Activated T-cell treated with anti-CD3 and anti-CD28 coated beads, Interleukin-2, amount 50 U/mL, for 24 hours (primary cell): Measurements from ENCODE around the gene PHACTR3.

Experiments
- DNase-seq: peaks from one replicate; pipeline ENCODE4 v3.0.0-alpha.2; 2020
- H3K27ac Mint-ChIP-seq: 2 replicates; pipeline ENCODE4 v1.8.0; 2020; ENCODE audit warnings: mild to moderate bottlenecking, mixed read lengths
- H3K27me3 Mint-ChIP-seq: 2 replicates; pipeline ENCODE4 v1.8.0; 2020; ENCODE audit warnings: mixed read lengths
- H3K36me3 Mint-ChIP-seq: 2 replicates; pipeline ENCODE4 v1.8.0; 2020; ENCODE audit warnings: low read depth, mixed read lengths
- H3K4me1 Mint-ChIP-seq: 2 replicates; pipeline ENCODE4 v1.8.0; 2020; ENCODE audit warnings: low read depth, mixed read lengths
- H3K4me3 Mint-ChIP-seq: 2 replicates; pipeline ENCODE4 v1.8.0; 2020; ENCODE audit warnings: mild to moderate bottlenecking, moderate library complexity, mixed read lengths
- H3K9me3 Mint-ChIP-seq: 2 replicates; pipeline ENCODE4 v1.8.0; 2020; ENCODE audit warnings: mixed read lengths

PHACTR3 gene

DNA sequence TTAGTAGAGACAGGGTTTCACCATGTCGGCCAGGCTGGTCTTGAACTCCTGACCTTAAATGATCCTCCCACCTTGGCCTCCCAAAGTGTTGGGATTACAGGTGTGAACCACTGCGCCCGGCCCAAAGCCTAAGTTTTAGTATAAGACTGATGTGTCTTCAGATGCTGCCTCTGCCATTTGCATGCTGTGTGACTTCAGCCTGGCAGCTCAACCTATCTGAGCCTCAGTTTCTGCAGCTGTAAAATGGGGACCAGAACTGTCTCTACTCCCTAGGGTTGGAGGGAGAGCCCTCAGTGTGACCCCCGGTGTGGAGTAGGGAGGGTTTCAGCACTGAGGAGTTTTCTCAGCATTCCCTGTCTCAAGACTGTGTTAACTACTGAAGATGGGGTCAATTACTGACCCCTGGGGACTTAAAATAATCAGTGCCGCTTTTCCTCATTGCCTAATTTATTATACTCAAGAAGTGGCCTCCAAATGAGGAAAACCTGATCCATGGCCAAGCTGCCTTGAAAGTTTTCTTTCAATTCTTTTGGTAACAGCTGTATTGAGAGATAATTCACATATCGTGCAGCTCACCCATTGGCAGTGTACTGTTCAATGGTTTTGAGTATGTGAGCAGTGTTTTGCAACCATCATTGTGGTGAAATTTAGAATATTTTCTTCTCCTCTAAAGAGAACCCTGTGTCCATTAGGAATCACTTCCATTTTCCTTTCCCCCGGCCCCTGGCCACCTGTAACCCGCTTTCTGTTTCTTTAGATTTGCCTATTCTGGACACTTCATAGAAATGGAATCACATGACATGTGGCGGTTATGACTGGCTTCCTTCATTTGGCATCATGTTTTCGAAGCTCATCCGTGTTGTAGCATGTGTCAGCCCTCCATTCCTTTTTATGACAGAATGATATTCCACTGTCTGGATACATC is 64.8 kb downstream of the PHACTR3 start:
- Mint-ChIP-seq H3K9me3 (no peaks in the 10 kb centered on the region), H3K4me1 (no peaks in the 10 kb centered on the region), H3K36me3 (no peaks in the 10 kb centered on the region), H3K4me3 (no peak overlapping the region), H3K27me3 (peaks cover 10% of the 10 kb centered on the region), H3K27ac (no peak overlapping the region)
- DNase-seq = no peak

DNA sequence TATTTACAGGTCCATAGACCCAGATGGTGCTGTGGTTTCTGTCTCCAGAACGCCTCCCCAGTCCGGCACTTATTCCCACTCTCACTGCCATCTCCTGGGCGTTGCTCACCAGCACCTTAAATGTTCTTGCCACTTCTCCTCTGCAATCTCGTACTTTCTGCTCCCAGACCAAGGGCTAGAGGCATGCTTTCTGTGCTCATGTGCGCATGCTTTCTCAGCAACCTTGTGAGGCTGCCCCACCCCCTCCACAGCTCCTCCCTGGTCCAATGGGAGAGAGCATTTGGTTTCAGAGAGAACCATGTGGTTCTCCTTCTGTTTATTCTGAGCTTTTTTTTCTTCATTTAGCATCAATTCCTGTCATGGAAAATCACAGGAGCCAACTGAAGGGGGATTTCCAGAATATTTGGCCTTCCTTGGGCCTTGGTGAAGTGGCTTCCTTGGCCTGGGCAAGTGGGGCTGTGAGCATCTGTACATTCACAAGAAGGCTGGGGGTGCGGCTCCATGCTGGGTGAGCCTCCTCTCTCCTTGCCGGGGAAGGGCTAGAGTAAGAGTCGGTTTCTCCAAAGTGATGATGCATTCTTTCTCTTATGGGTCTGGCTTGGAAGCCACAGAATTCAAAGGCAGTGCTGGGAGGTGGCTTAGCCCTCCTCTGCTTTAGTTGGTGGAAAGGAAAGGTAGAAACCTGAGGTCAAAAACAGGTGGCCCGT is 66.6 kb downstream of the PHACTR3 start:
- Mint-ChIP-seq H3K4me1 (no peaks in the 10 kb centered on the region), H3K9me3 (no peaks in the 10 kb centered on the region), H3K27me3 (peaks cover 7% of the 10 kb centered on the region), H3K36me3 (no peaks in the 10 kb centered on the region), H3K4me3 (no peak overlapping the region), H3K27ac (no peak overlapping the region)
- no peak for DNase-seq

DNA sequence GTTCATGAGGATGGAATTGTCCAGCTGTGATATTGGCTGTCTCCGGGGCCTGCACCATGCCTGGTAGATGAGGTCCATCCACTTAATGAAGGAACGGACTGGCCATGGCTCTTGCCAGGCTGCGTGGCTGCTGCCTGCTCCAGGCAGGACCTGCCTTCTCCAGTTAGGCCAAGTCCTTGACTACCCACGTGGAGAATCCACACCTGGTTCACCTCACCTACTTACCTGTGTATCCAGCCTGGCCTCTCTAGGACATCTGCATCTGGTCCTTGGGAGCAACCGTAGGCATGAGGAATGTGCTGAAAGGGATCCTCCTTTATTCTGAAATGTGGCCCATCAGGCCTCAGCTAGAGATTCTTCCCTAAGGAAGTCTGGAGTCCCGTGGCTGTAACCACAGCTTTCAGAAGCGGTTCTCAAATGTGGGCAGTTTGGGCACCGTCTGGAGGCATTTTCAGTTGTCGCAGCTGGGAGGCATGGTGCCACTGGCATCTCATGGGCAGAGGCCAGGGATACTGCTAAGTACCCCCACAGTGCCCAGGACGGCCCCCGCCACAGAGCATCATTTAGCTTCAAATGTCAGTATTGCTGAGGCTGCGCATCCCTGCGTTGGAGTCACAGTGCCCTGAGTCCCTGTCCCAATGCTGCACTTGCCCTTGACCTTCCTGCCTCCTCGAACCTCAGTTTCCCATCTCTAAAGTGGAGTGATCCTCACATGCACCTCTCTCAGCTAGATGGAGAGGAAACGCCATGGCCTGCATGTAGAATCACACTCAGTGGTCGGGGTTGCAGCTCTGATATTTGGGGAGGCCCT is 67.5 kb downstream of the PHACTR3 start:
- Mint-ChIP-seq H3K4me3 (no peak overlapping the region), H3K27ac (no peak overlapping the region), H3K27me3 (peaks cover 12% of the 10 kb centered on the region), H3K9me3 (no peaks in the 10 kb centered on the region), H3K36me3 (no peaks in the 10 kb centered on the region), H3K4me1 (no peaks in the 10 kb centered on the region)
- no peak for DNase-seq

DNA sequence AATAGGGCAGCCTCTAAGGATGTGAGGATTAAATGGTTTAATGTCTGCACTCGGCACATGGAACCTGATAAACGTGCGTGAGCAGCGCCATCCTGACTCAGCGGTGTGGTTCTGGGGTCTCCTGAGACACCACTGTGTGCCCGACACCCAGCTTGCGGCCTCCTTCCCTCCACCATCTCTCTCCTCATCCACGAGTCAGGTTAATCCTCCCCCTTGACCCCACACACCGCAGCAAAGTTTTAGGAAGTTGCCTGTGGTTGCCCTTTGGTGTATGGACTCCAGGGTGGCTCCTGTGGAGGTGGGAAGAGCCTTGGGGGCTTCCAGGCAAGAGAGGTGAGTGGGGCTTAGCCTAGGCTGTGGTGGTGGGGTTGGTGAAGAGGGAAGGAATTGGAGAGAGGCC is 68.2 kb downstream of the PHACTR3 start:
- H3K4me3 Mint-ChIP-seq = no peak overlapping the region
- DNase-seq = no peak
- no peak overlapping the region for H3K27ac Mint-ChIP-seq
- peaks cover 20% of the 10 kb centered on the region for H3K27me3 Mint-ChIP-seq
- H3K9me3 Mint-ChIP-seq = no peaks in the 10 kb centered on the region
- H3K36me3 Mint-ChIP-seq = no peaks in the 10 kb centered on the region
- H3K4me1 Mint-ChIP-seq = no peaks in the 10 kb centered on the region

DNA sequence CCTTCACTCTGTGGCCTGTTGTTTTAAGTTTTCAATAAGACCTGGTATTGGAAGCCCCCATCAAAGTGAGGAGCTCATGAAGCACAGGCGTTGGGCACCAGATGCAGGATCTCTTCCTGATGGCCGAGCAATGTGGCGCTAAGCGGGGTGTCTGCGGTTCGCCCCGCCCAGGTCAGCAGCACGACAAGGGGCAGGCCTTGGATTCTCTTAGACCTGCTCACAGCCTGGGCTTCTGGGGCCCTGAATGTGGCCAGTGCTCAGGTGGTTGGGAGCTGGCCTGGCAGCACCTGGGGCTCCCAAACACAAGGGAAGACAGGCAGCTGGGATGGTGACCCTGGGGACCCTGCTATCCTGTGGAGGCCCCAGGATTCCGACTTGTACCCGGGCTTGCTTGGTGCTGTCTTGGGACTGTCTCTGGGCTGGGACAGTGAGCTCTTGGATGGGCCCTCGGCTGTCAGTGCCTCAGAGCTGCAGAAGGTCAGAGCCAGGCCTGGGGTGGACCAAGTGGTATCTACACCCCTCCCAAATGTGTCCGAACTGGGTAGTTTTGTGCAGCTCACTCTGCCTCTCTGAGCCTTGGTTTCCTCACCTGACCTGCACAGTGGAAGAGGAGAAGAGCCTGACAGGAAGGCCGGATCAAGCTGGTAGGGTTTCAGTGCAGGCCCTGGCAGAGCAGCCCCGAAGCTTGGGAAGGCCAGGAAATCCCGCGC is 69.1 kb downstream of the PHACTR3 start:
- Mint-ChIP-seq H3K36me3 (no peaks in the 10 kb centered on the region), H3K27me3 (peaks cover 24% of the 10 kb centered on the region), H3K4me3 (no peak overlapping the region), H3K27ac (no peak overlapping the region), H3K9me3 (no peaks in the 10 kb centered on the region), H3K4me1 (no peaks in the 10 kb centered on the region)
- no peak for DNase-seq

DNA sequence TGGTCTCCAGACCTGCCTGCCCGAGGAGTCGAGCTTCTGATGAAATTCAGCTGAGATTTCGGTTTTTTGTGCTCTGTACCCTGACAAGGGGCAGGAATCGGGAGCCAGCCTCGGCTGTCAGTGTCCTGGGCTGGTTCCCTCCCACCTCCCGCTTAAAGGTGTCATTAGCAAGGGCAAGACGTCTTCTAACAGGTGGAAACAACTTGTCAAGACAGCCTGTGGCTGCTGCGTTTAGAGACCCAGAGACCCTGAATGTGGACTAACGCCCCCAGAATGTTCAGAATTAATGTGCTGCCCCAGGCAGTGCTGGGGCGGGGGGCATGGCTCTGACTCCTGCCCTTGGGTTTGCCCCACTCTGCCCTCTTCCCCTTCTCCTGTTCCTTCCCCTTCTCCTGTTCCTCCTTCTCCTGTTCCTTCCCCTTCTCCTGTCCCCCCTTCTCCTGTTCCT is 69.7 kb downstream of the PHACTR3 start:
- Mint-ChIP-seq H3K27ac (no peak overlapping the region), H3K27me3 (peaks cover 24% of the 10 kb centered on the region), H3K9me3 (no peaks in the 10 kb centered on the region), H3K4me3 (no peak overlapping the region), H3K36me3 (no peaks in the 10 kb centered on the region), H3K4me1 (no peaks in the 10 kb centered on the region)
- DNase-seq = no peak

DNA sequence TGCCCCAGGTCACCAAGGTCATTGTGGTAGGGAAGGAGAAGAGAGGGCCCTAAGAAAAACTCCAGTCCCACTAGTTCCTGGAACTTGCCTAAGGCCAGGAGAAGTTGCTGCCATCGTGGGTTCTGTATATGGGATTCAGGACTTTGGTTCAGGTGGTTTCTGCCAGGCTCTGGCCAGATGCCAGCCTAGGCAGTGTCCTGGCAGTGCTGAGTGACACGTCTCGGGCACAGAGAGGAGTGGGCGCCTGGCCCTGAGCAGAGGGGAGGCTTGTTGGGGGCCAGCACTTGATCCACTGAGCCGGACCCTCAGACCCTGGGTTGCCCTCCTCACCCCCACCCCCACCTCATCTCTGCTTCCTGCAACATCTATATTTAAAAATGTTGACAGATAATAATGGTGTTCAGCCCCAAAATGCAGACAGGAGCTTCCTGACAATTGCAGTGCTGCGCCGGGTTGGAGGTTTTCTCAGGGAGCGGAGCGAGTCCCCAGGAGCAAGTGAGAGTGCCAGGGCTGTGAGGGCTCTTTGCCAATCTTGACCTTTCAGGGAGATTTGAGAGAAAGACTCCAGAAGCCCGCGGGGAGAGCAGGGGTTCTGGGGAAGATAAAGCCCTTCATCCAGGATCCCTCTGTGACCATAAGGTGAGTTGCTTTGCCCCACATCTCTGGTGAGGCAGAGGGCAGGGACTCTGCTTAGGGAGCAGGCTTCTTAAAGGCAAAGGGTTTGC is 71.9 kb downstream of the PHACTR3 start:
- peaks cover 27% of the 10 kb centered on the region for H3K27me3 Mint-ChIP-seq
- H3K27ac Mint-ChIP-seq = no peak overlapping the region
- H3K9me3 Mint-ChIP-seq = no peaks in the 10 kb centered on the region
- no peak for DNase-seq
- no peak overlapping the region for H3K4me3 Mint-ChIP-seq
- no peaks in the 10 kb centered on the region for H3K4me1 Mint-ChIP-seq
- H3K36me3 Mint-ChIP-seq = no peaks in the 10 kb centered on the region

DNA sequence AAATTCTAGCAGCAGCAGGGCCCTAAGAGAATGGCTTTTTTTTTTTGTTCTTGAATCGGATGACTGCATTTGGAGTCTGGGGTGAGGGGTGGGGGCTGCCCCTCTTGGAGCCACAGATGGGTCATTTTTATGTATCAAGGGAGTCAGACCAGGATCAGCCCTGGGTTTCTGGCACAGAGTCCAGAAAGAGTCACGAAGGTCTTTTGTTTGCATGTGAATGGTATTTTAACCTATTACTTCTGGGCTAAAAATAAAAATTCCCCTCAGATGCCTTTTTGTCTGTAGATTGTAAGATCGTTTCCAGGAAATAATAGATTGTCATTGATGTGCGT is 72.5 kb downstream of the PHACTR3 start:
- Mint-ChIP-seq H3K27me3 (peaks cover 27% of the 10 kb centered on the region), H3K4me1 (no peaks in the 10 kb centered on the region), H3K36me3 (no peaks in the 10 kb centered on the region), H3K4me3 (no peak overlapping the region), H3K27ac (no peak overlapping the region), H3K9me3 (no peaks in the 10 kb centered on the region)
- DNase-seq = no peak

DNA sequence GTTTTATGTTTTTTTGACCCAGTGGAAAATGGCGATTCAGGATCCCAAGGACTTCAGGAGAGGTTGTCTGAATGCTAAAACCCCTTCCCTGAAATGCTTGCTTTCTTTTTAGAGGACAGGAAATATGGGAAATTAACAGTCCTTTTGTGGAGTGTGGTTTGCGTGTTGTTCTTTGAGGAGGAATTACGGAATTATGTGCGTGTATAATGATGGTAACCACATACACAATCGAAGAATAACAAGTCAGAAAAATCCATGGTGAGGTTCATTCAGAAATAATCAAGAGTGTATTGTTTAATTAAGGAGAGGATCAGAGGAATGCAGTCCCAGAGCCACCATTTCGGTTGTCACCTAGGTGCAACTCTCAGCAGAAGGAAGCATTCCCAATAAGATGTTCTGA is 73.2 kb downstream of the PHACTR3 start:
- Mint-ChIP-seq H3K27ac (no peak overlapping the region), H3K4me3 (no peak overlapping the region), H3K4me1 (no peaks in the 10 kb centered on the region), H3K27me3 (peaks cover 27% of the 10 kb centered on the region), H3K9me3 (no peaks in the 10 kb centered on the region), H3K36me3 (no peaks in the 10 kb centered on the region)
- DNase-seq = no peak

DNA sequence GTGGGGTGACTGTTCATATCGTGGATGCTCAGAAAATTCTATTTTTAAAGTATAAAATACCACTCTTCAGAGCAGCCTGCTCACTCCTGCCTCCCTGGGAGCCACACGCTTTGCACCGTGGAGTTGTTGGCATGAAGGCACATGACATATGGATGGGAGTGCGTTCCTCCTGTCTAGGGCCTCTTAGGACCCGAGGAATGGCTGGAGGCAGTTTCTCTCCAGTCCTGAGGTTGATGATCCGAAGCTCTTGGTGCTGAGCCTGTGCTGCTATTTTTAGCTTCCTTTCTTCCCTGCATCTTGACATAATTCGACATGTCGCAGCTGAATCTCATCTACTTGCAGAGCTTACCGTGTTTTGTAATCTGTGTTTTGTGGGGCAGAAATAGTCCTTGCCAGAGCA is 73.9 kb downstream of the PHACTR3 start:
- Mint-ChIP-seq H3K27ac (no peak overlapping the region), H3K4me3 (no peak overlapping the region), H3K9me3 (no peaks in the 10 kb centered on the region), H3K27me3 (peaks cover 27% of the 10 kb centered on the region), H3K4me1 (no peaks in the 10 kb centered on the region), H3K36me3 (no peaks in the 10 kb centered on the region)
- DNase-seq = no peak

DNA sequence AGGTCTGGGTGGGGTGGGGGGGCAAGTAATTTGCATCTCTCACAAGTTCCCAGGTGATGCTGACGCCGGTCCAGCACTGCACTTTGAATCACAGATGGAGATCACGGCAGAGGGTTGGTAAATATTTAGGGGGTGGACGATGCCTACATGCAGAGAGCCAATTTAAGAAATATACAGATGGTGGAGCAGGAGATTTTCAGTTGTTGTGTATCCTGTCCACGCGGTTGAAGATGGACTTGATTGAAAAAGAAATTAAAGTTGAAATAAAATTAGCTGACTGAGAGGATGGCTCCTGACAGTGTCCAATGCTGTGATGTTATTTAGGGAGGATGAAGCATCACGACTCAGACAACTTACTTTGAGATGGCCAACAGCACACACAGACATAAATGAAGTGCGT is 74.6 kb downstream of the PHACTR3 start:
- H3K36me3 Mint-ChIP-seq = no peaks in the 10 kb centered on the region
- no peak overlapping the region for H3K27ac Mint-ChIP-seq
- no peak for DNase-seq
- no peaks in the 10 kb centered on the region for H3K9me3 Mint-ChIP-seq
- H3K27me3 Mint-ChIP-seq = peaks cover 27% of the 10 kb centered on the region
- H3K4me3 Mint-ChIP-seq = no peak overlapping the region
- no peaks in the 10 kb centered on the region for H3K4me1 Mint-ChIP-seq

DNA sequence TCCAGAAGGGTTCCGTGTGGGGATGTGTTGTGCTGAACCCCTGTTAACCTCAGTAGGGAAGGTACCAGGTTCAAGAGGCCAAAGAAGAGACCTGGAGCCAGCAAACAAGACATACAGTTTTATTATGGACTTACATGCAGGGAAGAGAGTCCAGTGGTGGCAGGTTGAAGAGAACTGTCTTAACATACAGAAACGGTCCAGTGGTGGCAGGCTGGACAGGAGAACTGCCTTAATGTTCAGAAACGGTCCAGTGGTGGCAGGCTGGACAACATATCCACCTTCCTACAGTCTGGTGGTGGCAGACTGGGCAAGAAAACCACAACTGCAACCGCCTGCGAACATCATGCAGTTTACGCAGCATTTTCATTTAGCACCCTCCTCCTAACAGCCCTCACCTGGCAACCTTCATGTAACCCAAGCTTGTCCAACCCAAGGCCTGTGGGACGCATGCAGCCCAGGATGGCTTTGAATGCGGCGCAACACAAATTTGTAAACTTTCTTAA is 75.9 kb downstream of the PHACTR3 start:
- H3K9me3 Mint-ChIP-seq = no peaks in the 10 kb centered on the region
- peaks cover 27% of the 10 kb centered on the region for H3K27me3 Mint-ChIP-seq
- H3K4me3 Mint-ChIP-seq = no peak overlapping the region
- DNase-seq = no peak
- no peaks in the 10 kb centered on the region for H3K4me1 Mint-ChIP-seq
- no peaks in the 10 kb centered on the region for H3K36me3 Mint-ChIP-seq
- H3K27ac Mint-ChIP-seq = no peak overlapping the region

DNA sequence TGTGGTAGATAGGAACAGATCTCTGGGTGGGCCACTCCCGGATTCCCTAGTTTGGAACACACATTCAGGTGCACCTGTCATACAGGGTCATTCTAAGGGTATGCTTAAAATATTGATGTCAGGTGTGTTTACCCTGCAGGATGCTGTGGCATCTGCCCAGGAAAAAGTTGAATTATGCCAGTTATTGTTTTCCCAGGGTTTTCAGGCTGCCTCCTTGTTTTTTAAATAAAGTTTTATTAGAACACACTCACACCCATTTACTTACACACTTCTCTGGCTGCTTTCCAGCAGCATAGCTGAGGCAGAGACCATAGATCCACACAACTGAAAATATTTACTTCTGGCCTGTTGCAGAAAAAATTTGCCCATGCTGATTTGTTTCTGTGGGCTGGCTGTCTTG is 76.5 kb downstream of the PHACTR3 start:
- no peak overlapping the region for H3K4me3 Mint-ChIP-seq

More for the DNA sequence above, 76.5 kb downstream of the PHACTR3 start:
- no peaks in the 10 kb centered on the region for H3K9me3 Mint-ChIP-seq
- H3K4me1 Mint-ChIP-seq = no peaks in the 10 kb centered on the region
- no peaks in the 10 kb centered on the region for H3K36me3 Mint-ChIP-seq
- no peak overlapping the region for H3K27ac Mint-ChIP-seq
- H3K27me3 Mint-ChIP-seq = peaks cover 21% of the 10 kb centered on the region
- DNase-seq = no peak
